Left kidney (tissue), 2 donors: ENCODE results near the gene XYLT1. TPM values are rescaled to one million over a fixed set of nuclear protein-coding genes. Genes with fewer than 3 reads are reported as not detected.

ENCODE experiments used
- DNase-seq: peaks from one replicate; pipeline ENCODE4 v3.0.0-alpha.2; 2013
- polyA plus RNA-seq: library from polyadenylated mRNA; unstranded; fragments of 120-200 nt; gene quantifications from one replicate; pipeline ENCODE4 v1.2.1, GENCODE V29; 2013; ENCODE audit not compliant: insufficient read length

Gene XYLT1
- polyA plus RNA-seq, 1 donor: 7.9 TPM

DNA sequence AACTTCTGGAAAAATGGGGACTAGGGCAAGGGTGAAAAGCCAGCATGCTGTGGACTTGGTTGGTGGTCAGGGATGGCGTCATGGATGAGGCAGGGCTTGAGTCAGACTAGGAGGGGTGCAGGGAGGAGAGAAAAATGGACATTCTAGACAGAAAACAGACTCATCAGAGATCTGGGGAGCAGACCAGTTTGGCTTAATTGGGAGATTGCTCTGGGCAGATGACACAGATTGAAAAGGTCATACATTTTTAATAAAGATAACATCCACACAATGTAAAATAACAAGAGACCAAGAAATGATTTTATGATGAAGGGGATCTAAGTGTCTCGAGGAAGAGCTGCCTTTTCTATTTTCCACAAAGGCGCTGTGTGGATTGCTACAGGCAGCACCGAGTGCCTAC lies 326.3 kb downstream of the XYLT1 start:
- no peak for DNase-seq

DNA sequence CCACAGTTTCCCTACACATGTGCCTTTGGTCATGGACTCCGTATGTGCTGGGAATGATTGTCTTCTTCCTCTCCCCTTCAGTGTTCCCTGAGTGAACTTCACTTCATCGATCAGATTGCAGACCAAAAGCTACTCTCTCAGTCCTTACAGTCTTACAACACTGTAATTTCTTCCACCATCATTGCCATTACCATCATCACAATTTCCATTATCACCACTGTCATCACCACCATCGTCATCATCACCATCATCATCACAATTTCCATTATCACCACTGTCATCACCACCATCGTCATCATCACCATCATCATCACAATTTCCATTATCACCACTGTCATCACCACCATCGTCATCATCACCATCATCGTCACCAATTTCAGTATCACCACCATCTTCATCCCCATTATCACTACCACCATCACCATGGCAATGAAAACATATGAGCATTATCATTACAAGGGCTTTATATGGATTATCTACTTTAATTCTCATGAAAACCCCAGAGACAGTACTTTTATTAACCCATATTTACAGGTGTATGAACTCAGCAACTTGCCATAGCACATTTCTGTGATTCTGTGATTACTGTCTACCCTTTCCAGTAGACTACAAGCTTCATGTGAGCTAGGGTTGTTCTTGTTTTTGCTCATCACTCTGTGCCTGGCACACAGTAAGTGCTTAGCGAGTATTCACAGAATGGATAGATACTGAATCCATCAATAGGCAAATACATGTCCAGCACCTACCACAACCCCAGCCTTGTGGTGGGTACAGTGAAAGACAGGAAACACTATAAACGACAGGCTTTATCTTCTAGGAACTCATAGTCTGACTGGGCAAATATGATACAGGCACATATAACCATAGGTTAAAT lies 327.0 kb downstream of the XYLT1 start:
- DNase-seq: no peak

DNA sequence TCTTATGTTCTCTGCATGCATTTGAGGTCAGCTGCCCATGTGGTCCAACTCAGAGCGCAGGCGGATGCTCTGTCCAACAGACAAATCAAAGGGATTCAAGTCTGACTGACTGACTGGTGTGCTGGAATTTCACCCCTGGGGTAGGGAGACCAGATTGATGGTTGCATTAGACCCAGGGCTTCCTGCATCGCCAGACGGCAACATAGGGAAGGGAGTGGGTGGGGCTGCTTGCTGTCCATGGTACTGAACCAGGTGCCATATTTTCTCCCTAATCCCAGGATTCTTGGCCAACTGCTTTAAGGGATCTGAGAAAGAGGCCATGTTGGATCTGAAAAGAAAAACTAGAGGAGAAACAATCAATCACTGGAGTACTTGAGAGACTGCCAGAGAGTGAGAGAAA lies 332.0 kb downstream of the XYLT1 start:
- DNase-seq: peak; percentile 14

DNA sequence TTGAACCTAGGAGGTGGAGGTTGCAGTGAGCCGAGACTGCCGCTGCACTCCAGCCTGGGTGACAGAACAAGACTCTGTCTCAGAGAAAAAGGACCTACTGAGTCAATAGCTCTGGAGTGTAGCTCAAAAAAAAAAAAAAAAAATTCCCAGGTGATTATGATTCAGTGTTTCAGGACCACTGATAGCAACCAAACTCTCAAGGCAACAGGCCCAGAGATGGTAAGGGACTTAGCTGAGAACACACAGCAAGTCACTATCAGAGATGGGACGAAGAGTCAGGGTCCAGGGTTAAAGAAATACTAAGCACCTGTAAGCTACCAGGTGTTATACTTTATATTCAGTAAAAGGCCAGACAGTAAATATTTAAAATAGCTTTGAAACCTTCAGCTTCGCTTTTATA lies 335.3 kb downstream of the XYLT1 start:
- no peak for DNase-seq

DNA sequence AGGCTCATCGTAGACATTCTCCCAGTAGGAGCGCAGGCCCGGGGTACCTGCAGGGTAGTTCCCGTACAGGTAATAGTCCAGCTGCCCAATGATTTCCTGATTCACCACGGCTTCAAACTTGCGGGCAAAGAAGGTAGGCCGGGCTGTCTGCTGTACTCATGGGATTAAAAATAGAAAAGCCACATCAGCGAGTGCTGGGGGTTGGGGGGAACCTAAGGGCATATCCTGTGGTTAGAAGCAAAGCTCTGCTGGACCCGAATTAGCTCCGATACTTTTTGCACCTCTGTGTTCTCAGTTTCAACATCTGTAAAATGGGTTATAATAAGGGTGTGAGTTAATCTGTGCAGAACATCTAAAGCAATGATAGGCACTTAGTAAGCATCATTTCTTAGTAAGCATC lies 336.2 kb downstream of the XYLT1 start:
- no peak for DNase-seq

DNA sequence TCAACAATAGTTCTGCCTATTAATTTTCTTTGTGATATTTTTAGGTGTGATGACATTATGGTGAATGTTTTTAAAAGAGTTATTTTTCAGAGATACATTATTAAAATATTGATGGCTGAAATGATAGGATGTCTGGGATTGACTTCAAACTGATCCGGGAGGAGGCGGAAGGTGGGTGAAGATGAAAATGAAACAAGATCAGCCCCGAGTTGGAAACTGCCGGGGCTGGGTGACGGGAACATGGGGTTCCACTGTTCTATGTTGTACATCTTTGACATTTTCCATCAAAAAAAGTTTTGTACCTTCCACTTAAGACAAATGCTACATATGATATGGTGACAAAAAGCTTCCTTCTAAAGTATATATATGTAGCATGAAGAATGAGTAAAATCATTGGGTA lies 336.9 kb downstream of the XYLT1 start:
- no peak for DNase-seq

DNA sequence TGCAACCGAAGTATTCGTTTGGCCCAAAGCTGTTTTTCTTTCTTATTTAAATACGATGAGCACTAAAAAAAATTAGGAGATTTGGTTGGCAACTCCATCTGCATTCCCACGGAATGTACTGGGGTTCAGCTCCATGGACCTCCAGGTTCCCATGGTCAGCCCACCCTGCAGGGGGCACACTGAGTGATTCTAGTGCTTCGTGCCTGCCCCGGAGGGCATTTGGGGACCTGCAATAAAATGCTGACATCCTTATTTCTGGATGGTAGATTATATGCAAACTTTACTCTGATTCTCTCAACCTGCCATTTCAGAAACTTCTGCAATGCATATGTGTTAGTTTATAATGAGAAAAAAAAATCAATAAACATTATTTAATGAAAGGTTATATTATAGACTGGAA lies 339.4 kb downstream of the XYLT1 start:
- no peak for DNase-seq

DNA sequence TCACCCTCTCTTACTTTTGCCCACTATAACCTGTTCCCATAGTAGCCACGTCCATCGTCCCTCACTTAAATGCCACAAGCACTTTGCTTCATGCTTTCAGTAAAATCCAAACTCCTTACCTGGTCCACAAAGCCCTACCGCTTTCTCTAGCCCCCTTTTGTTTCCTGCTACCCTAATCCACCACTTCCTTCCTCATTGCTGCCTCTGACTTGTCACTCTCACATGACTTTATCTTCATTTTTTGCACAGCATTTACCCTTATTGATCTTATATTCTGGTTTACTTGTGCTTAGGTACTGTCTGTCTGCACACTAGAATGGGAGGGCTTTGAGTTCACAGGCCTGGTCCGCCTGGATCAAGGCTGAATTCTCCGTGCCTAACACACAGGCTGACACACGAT lies 340.0 kb downstream of the XYLT1 start:
- no peak for DNase-seq

DNA sequence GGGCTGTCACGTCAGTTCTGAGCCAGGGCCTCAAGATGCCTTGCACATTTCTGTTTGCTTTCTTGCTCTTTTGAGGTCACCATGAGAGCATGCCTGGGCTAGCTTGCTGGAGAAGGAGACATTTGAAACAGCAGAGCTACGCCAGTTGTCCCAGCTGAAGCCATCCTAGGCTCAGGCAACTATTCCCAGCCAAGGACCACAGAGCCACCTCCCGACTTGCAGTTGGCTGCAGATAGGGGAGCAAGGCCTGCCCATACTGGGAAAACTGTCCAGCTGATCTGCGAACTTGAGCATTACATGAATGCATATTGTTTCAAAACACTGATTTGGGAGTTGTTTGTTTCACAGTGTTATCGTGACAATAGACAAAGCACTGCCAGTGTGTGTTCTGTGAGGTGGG lies 340.8 kb downstream of the XYLT1 start:
- no peak for DNase-seq

DNA sequence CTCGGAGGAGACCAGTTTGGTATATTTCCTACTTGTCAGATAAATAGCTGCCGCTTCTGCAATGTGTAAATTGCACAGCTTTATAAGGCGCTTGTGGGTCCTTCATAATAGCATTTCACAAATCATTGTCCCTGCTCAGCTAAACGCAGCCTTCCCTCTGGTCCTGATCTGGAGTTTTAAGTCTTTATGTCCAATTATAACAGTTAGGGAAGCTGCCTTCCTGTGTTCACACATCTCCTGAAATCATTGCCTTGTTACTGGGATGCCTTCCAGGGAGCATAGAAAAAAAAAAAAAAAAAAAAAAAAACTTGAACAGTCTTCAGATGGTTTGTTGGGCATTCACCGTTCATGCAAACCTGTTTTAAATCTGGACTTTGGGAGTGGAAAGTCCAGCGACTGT lies 342.0 kb downstream of the XYLT1 start:
- DNase-seq: no peak

DNA sequence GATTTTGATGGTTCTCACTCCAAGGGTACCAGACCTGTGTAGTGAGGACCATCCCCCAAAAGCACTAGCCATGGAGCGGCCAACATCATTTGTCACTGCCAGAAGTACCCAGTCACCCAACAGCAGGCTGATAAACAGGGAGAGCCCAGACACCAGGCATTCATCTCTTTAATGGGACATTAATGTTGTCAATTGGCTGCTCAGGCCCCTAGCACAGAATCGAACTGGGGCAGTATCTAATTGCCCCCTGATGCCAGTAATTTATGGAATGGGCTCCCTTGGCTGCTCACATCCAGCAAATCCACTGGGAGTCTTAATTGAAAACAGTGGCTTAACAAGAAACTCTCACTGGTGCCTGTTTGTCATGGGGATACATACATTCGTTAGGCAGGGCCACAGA lies 344.6 kb downstream of the XYLT1 start:
- DNase-seq: no peak

DNA sequence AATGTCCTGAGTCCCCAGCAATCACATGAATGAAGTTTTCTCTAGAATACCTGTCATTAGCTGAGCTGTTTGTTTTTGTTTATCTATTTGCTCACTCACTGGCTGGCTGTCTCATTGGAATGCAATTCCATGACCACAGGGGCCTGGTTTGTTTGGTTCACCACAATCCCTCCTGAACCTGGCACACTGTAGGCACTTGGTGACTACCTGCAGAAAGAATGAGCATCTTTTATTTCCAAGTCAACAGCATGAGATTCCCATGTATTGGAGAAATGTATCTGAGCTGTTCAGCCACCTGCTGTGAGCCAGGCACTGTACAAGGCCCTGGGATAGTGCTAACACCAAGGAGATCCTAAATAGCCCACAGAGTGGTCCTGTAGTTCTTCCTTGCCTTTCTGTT lies 345.1 kb downstream of the XYLT1 start:
- no peak for DNase-seq

DNA sequence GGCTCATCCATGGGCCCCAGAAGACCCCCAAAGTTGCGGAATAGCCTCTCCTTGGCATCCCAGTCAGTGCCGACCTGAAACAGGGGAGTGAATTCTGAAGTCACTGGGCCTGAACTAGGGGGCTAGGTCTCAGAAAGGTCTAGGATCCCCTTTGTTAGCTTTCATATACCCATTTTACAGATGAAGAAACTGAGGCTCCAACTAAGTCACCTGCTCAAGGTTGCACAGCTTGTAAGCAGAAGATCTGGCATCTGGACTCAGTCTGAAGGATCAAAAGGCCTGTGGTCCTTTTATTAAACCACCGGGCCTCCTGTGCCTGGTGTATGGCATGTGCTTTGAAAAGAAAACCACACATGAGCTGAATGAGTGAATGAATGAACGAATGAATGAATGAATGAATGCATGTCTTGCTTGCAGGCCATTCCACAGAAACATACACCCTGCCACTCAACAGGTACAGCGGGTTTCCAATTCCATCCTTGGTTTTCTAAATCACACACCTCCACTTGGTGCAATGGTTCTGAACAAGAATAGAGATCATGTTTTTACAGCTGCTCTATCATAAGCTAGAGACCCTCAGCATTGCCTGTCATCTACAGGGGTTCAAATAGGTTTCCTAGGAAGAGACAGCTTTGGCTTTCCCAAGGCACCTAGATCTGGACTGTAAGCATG lies 352.7 kb downstream of the XYLT1 start:
- DNase-seq: no peak

DNA sequence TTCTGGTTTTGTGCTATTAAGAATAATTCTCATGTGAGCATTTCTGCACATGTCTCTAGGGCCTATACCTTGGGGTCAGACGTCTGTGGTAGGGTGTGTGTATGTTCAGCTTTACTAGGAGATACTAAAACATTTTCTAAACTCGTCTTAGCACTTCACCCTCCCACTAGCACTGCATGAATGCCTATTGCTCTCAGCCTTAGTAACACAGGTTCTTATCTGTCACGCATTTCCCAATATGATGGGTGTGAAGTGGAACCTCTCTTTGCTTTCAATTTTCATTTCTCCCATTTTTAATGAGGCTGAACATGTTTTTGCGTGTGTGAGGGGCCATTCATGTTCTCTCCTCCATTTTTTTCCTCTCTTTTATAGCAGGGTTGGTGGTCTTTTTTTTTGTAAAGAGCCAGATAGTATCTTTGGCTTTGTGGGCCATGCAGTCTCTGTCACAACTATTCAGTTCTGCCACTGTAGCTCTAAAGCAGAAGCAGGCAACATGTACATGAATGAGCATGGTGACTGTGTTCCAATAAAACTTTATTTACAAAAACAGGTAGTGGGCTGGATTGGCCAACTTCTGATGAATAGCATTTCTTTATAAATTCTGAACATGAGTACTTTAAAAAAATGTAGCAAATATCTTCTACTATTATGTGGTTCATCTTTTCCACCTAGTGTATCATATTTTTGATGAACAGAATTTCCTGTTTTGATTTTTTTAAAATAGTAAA lies 354.0 kb downstream of the XYLT1 start:
- DNase-seq: no peak

DNA sequence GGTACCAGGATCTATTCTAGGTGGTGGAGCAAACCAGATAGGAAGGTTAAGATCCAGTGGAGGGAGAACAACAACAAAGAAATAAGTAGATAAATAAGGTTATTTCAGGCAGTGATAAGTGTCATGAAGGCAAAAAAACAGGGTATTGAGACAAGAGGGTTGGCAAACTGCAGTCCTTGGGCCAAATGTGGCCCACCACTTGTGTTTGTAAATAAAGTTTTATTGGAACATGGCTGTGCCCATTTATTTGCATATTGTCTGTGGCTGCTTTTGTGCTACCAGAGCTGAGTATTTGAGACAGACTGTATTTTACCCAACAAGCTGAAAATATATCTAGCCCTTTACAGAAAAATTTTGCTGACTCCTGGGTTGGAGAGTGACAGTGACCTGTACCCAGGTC lies 361.3 kb downstream of the XYLT1 start:
- DNase-seq: no peak

DNA sequence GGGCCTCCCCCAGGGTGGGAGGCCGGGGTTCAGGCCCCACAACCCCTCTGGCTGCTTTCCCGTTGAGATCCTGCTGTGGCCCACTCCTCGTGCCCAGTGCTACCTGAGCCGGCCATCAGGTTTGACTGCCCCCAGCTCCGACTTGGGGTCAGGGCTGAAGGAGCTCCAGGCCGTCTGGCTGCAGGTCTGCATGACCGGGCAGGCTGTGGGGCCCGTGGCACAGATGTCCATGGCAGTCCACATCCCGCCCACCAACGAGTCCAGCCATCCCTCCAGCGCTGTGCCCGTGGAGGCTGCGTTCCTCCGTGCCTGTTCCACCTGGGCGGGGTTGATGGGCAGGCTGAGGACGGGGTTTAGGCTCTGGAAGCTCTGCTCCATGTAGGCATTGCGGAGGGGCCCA lies 362.2 kb downstream of the XYLT1 start:
- no peak for DNase-seq

DNA sequence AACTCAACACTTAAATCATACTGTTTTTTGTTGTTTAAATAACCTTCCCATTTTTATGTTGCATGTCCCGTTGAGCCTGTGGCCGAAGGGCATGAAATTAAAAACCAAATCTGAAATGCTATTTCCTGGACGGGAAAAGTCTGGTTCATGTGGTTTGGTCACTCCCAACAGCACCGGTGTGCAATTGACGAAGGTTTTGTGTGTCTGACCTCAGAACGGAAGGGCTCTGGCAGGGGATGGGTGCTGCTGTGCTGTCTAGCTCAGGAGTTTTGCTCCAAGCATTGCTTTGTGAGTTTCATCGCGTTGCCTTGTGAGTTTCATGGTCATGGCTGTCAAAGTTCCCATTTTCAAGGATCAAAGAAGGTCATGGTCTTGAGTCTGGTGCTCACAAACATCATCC lies 363.3 kb downstream of the XYLT1 start:
- DNase-seq: no peak

DNA sequence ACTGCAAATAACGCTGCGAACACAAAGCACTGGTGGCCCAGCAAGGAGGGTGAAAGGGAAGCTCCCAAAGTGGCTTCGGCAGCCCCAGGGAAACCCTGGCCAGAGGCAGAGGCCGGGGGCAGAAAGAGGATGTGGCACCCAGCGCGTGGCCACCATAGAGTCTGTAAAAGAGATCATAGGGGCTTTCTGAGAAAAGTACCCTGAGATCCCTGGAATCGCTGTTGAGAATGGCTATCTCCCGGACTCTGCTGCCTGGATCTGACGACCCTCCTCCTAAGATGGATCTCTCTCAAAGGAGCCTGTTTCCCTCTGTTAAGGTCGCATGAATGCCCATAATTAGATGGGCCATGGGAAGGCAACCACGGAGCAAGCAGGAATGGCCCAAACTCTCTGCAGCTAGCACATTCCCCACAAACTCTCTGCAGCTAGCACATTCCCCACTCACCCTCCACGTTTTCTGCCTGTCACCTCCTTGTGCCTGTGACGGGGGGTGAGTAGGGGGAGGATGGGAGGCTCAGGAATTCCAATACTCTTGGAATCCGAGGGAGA lies 364.4 kb downstream of the XYLT1 start:
- DNase-seq: no peak

DNA sequence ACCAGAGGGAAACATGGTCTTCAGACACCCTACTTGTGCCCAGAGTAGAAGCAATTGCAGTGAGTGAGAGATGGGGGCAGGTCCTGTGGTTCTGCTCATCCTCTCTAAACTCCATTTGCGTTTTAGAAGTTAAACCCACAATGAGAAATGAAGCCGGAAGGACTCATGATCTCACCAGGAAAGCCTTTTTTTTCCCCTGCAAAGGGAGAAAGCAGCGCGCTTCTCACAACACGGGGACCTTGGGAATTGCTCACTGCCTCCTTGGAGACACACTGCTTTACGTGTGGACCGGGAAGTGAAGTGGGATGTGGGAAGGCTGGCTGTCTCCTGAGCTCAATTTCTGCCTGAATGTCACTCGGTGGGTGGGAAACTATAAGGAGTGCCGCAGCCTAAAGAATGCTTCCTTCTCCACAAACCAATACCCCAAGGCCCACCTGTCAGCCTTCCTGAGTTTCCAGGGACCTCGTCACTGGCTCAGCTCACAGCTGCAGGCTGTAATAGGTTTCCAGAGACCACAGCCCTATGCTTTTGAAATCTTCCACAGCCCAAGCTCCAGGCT lies 365.4 kb downstream of the XYLT1 start:
- no peak for DNase-seq

DNA sequence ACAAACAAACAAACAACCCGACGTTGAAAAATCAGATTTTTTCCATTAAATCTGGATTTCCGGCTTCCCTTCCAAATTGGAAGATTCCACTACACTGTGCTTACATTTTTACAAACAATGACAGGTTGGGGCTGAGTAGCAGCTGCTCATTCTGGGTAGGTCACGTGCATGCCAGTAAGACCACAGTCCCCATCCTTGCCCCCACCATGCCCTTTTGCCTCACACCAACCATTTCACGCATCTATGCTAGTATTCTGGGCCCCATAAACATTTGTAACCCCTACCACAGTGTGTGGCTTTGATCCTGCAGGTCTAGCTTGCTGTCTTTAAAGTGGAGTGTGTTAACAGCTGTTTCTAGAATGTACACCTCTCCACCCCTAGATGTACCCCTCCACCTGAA lies 366.1 kb downstream of the XYLT1 start:
- DNase-seq: no peak

DNA sequence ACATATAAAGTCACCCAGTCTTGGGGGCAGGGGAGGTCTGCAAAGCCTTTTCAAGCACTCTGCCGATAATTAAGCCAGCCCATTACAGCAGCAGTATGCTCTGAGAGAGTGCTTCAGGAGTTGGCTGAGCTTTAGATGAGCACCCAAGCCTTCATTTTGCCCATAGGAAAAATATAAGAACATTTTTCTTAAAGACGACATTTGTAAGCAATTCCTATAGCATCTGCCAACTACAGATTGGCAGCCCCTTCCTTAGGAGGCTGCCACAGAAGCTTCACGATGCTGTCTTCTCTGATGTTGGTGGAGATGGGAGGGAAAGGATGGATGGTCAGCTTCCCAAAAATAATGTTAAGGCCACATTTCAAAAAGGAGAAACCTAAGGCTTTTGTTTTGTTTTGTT lies 367.5 kb downstream of the XYLT1 start:
- DNase-seq: no peak

DNA sequence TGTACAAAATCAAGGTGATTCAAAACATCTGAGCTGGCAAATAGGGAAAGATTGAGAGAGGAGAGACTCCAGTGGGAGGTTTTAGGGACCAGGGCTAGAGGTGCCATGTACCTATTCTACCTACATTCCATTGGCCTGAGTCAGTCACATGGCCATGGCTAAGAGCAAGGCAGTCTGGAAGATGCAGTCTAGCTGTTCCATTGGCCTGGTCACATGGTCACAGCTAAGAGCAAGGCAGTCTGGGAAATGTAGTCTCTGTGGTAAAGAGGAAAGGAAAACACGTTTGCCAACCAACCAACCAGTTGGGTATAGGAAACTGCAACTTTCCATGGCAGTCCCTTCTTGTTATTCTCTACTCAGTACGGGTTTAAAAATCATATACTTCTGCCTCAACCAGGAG lies 369.1 kb downstream of the XYLT1 start:
- no peak for DNase-seq

DNA sequence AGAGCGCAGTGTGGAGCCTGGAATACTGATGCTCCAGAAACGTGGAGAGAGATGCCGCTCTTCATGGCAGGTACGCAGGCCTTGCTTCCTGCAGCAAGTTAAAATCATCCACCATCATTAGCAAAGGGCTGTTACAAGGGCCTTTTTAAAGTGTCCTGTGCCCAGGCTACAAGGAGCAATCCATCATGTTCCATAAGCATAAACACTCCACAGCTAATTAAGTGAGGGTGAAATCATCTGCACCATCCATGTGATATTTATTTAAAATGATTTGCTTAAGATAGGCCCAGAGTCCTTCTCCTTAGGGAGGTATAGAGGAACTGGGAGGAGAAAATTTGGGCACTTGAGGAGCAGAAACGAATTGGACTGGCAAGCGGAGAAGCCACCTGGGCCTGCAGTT lies 372.1 kb downstream of the XYLT1 start:
- DNase-seq: no peak
